ENCODE data around the gene GPR84. TPM values are rescaled to one million over a fixed set of nuclear protein-coding genes. Genes with fewer than 3 reads are reported as not detected.

The GPR84 gene
- total RNA-seq, 1 donor from 2014 or later, result not detected

DNA sequence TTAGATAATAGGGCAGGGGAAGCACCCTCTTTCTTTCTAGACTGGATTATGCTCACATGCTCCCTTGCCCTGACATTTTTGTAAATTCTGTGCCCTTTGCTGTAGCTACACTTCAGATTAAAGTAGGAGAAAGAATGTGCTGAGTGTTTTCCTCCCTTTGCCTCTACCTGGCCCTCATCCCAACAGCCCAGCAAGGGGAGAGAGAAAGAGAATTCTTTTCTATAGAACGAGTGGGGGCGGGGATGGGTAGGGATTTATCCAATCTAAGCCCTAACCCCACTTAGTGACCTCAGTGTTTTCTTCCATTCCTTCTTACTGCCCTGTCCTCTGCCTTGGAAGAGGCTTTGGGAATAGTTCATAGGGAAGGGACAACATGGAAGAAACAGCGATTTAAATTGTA is 13.5 kb downstream of the GPR84 start:
- H3K9me3 ChIP-seq (ENCODE audit: insufficient read depth, low read depth, low read length), result no peaks in the 10 kb centered on the region
- no peak for FAIRE-seq
- Mint-ChIP-seq H3K36me3 (ENCODE audit: low read depth, unreplicated experiment) (peaks cover 17% of the 10 kb centered on the region), H3K9me3 (ENCODE audit: unreplicated experiment) (no peaks in the 10 kb centered on the region), H3K27me3 (ENCODE audit: low read depth, unreplicated experiment) (no peaks in the 10 kb centered on the region), H3K27ac (ENCODE audit: unreplicated experiment) (no peak overlapping the region), H3K4me3 (ENCODE audit: unreplicated experiment) (no peak overlapping the region), H3K4me1 (ENCODE audit: low read depth, unreplicated experiment) (peaks cover 48% of the 10 kb centered on the region)
- DNase-seq (ENCODE audit: low read depth), result no peak
- H3K4me2 ChIP-seq (ENCODE audit: low read length), result peak overlapping the region; percentile 76
- no peak overlapping the region for H3K27ac ChIP-seq (ENCODE audit: low read depth, low read length)
- TF ChIP-seq, protein P1, sequence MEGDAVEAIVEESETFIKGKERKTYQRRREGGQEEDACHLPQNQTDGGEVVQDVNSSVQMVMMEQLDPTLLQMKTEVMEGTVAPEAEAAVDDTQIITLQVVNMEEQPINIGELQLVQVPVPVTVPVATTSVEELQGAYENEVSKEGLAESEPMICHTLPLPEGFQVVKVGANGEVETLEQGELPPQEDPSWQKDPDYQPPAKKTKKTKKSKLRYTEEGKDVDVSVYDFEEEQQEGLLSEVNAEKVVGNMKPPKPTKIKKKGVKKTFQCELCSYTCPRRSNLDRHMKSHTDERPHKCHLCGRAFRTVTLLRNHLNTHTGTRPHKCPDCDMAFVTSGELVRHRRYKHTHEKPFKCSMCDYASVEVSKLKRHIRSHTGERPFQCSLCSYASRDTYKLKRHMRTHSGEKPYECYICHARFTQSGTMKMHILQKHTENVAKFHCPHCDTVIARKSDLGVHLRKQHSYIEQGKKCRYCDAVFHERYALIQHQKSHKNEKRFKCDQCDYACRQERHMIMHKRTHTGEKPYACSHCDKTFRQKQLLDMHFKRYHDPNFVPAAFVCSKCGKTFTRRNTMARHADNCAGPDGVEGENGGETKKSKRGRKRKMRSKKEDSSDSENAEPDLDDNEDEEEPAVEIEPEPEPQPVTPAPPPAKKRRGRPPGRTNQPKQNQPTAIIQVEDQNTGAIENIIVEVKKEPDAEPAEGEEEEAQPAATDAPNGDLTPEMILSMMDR (IDR thresholded peaks at IDR 0.05; ENCODE audit: insufficient read depth, low read depth, low read length), result no peak
- no peak for TF ChIP-seq EZH2 (IDR thresholded peaks at IDR 0.05; ENCODE audit: insufficient read depth, low read length)
- peak overlapping the region; percentile 73 for H3K9ac ChIP-seq (ENCODE audit: low read length)
- no peak overlapping the region for H3K4me3 ChIP-seq (ENCODE audit: insufficient read depth, low read depth, low read length)
- no peaks in the 10 kb centered on the region for H4K20me1 ChIP-seq (ENCODE audit: insufficient read depth, low read length)
- peaks cover 37% of the 10 kb centered on the region for H3K36me3 ChIP-seq (ENCODE audit: insufficient read depth, low read length)
- no peaks in the 10 kb centered on the region for H3K79me2 ChIP-seq (ENCODE audit: insufficient read depth, low read length)
- H2AFZ ChIP-seq (ENCODE audit: low read depth, low read length), result no peak overlapping the region
- H3K4me1 ChIP-seq (ENCODE audit: insufficient read depth, low read length), result peaks cover 26% of the 10 kb centered on the region
- H3K27me3 ChIP-seq (ENCODE audit: insufficient read depth, low read length), result no peaks in the 10 kb centered on the region

DNA sequence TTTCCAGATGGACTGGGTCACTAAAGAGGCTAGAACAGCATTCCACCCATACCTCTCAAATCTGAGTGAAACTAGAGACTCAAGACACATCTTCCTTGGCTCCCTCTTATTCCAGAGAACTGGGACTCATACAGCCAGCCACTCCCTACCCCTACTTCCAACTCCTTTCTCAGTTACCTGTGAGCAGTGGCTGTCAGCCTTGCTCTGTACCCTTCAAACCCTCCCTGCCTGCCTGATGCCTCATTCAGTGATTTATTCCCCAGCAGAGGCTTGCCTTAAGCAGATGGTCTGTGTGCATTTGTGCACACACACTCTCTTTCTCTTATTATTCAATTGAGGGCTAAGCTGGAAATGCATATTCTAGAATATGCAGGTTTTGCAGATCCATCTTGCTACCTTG is 14.6 kb downstream of the GPR84 start:
- peaks cover 41% of the 10 kb centered on the region for H3K4me1 Mint-ChIP-seq (ENCODE audit: low read depth, unreplicated experiment)
- Histone ChIP-seq H3K27ac (ENCODE audit: low read depth, low read length) (no peak overlapping the region), H3K9me3 (ENCODE audit: insufficient read depth, low read depth, low read length) (no peaks in the 10 kb centered on the region)

DNA sequence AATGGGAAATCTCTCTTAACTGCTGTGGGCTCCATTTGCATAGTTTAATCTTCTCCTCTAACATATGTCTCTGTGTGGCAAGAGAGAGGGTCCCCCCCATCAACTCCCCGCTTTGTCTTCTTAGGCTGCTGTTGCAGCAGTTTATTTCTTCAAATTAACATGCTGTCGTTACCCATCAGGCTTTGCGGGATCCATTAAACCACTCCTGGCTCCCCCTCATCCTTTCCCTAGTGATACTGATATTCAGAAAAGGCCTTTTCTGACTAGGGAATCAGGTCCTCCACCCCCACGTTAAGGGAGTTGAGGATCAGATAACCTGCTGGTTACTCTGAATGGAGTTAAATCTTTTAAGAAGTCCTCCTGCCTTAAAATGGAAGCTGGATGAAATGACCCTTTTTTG is 15.2 kb downstream of the GPR84 start:
- no peak overlapping the region for H3K27ac ChIP-seq (ENCODE audit: low read depth, low read length)
- no peak for FAIRE-seq
- DNase-seq (ENCODE audit: low read depth), result no peak
- no peak overlapping the region for H3K4me2 ChIP-seq (ENCODE audit: low read length)
- peaks cover 26% of the 10 kb centered on the region for H3K4me1 ChIP-seq (ENCODE audit: insufficient read depth, low read length)
- H3K9ac ChIP-seq (ENCODE audit: low read length), result no peak overlapping the region
- H3K79me2 ChIP-seq (ENCODE audit: insufficient read depth, low read length), result no peaks in the 10 kb centered on the region
- peaks cover 45% of the 10 kb centered on the region for H3K36me3 ChIP-seq (ENCODE audit: insufficient read depth, low read length)
- H3K27ac Mint-ChIP-seq (ENCODE audit: unreplicated experiment), result no peak overlapping the region
- peaks cover 40% of the 10 kb centered on the region for H3K4me1 Mint-ChIP-seq (ENCODE audit: low read depth, unreplicated experiment)
- H3K4me3 ChIP-seq (ENCODE audit: insufficient read depth, low read depth, low read length), result no peak overlapping the region
- H2AFZ ChIP-seq (ENCODE audit: low read depth, low read length), result no peak overlapping the region
- no peak for TF ChIP-seq EZH2 (IDR thresholded peaks at IDR 0.05; ENCODE audit: insufficient read depth, low read length)
- TF ChIP-seq, protein P1 (IDR thresholded peaks at IDR 0.05; ENCODE audit: insufficient read depth, low read depth, low read length), result no peak
- no peaks in the 10 kb centered on the region for H3K27me3 Mint-ChIP-seq (ENCODE audit: low read depth, unreplicated experiment)
- H4K20me1 ChIP-seq (ENCODE audit: insufficient read depth, low read length), result no peaks in the 10 kb centered on the region
- H3K36me3 Mint-ChIP-seq (ENCODE audit: low read depth, unreplicated experiment), result peaks cover 22% of the 10 kb centered on the region
- H3K27me3 ChIP-seq (ENCODE audit: insufficient read depth, low read length), result no peaks in the 10 kb centered on the region
- no peaks in the 10 kb centered on the region for H3K9me3 ChIP-seq (ENCODE audit: insufficient read depth, low read depth, low read length)
- H3K9me3 Mint-ChIP-seq (ENCODE audit: unreplicated experiment), result peaks cover 2% of the 10 kb centered on the region
- H3K4me3 Mint-ChIP-seq (ENCODE audit: unreplicated experiment), result no peak overlapping the region

More for the DNA sequence above, 14.6 kb downstream of the GPR84 start:
- H3K27ac Mint-ChIP-seq (ENCODE audit: unreplicated experiment), result no peak overlapping the region
- no peaks in the 10 kb centered on the region for H3K79me2 ChIP-seq (ENCODE audit: insufficient read depth, low read length)
- no peak for TF ChIP-seq EZH2 (IDR thresholded peaks at IDR 0.05; ENCODE audit: insufficient read depth, low read length)
- TF ChIP-seq, protein P1 (IDR thresholded peaks at IDR 0.05; ENCODE audit: insufficient read depth, low read depth, low read length), result no peak
- no peak overlapping the region for H3K4me3 ChIP-seq (ENCODE audit: insufficient read depth, low read depth, low read length)
- no peaks in the 10 kb centered on the region for H3K27me3 Mint-ChIP-seq (ENCODE audit: low read depth, unreplicated experiment)
- peaks cover 44% of the 10 kb centered on the region for H3K36me3 ChIP-seq (ENCODE audit: insufficient read depth, low read length)
- H3K4me3 Mint-ChIP-seq (ENCODE audit: unreplicated experiment), result no peak overlapping the region
- no peak overlapping the region for H3K4me2 ChIP-seq (ENCODE audit: low read length)
- peaks cover 22% of the 10 kb centered on the region for H3K36me3 Mint-ChIP-seq (ENCODE audit: low read depth, unreplicated experiment)
- H3K9ac ChIP-seq (ENCODE audit: low read length), result no peak overlapping the region
- FAIRE-seq (no peak), DNase-seq (ENCODE audit: low read depth) (no peak)
- H3K4me1 ChIP-seq (ENCODE audit: insufficient read depth, low read length), result peaks cover 26% of the 10 kb centered on the region
- no peak overlapping the region for H2AFZ ChIP-seq (ENCODE audit: low read depth, low read length)
- H4K20me1 ChIP-seq (ENCODE audit: insufficient read depth, low read length), result no peaks in the 10 kb centered on the region
- H3K9me3 Mint-ChIP-seq (ENCODE audit: unreplicated experiment), result peaks cover 2% of the 10 kb centered on the region
- no peaks in the 10 kb centered on the region for H3K27me3 ChIP-seq (ENCODE audit: insufficient read depth, low read length)
